Measurements from ENCODE around the gene ZNF711. TPM values are rescaled to one million over a fixed set of nuclear protein-coding genes. Genes with fewer than 3 reads are reported as not detected.
"Not testable (repeated sequence)": the region's sequence is repeated elsewhere in the genome, so short reads cannot be mapped to it uniquely, and the experiment has no call there.

ZNF711 gene
- total RNA-seq, 6 donors from 2014 or later: 0.49 to 3.0 (median 1.1) TPM

DNA sequence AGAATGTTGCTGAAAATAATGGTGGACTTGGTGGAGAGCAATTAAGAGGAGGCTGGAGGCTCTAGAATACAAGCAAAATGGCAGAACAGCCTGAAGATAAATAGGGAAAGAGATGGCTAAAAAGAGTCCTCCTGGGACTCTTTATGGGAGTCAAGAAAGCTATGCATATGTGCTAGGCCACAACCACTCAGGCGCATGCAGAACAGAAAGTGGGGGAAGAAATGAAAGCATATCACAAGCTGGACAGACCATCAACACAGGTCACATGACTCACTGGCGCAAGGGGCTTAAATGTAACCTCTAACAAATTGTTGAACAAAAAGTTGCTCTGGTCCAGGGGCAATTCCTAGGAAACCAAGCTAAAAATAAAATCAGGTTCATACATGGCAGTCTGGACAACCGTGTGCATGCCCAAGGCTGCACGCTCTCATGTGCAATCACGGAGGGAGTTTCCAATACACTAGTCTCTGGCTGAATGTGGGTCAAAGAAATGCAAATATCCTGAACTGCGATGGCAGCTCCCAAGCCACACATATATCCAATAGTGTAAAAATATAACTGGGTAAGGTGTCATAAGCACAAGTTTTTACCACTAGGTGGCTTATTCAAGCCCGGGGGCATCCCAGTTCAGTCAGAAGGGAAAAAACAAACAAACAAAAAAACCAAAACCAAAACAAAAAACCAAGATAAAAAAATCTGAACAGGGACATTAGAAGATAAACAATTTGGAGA, 45.4 kb downstream of the ZNF711 start:
- Histone ChIP-seq H3K27me3 (no peaks in the 10 kb centered on the region), H3K9me3 (no peaks in the 10 kb centered on the region), H3K4me1 (no peaks in the 10 kb centered on the region), H3K4me3 (no peak overlapping the region), H3K36me3 (no peaks in the 10 kb centered on the region), H3K27ac (no peak overlapping the region)
- TF ChIP-seq CTCF (IDR thresholded peaks at IDR 0.05): no peak
- TF ChIP-seq POLR2AphosphoS5 (IDR thresholded peaks at IDR 0.05): no peak
- TF ChIP-seq POLR2A (IDR thresholded peaks at IDR 0.05): no peak
- TF ChIP-seq EP300 (IDR thresholded peaks at IDR 0.05): no peak
- DNase-seq: no peak
- WGBS, 2 donors: 80 to 95% methylated on average over 7 of the region's 7 CpGs
- no peak for ATAC-seq (ENCODE audit: low FRiP score in 2 of 2)

- H3K27me3 ChIP-seq: no peaks in the 10 kb centered on the region
- DNase-seq: no peak
- no peaks in the 10 kb centered on the region for H3K4me1 ChIP-seq
- H3K4me3 ChIP-seq: no peak overlapping the region
- no peaks in the 10 kb centered on the region for H3K36me3 ChIP-seq
- no peak overlapping the region for H3K27ac ChIP-seq
- ATAC-seq (ENCODE audit: low FRiP score in 2 of 2): no peak
- TF ChIP-seq EP300 (IDR thresholded peaks at IDR 0.05) (no peak), CTCF (IDR thresholded peaks at IDR 0.05) (no peak)
- WGBS, 2 donors: 76 to 83% methylated on average over 3 of the region's 3 CpGs
- H3K9me3 ChIP-seq: no peaks in the 10 kb centered on the region
Measured at GRCh38 chrX:85303544-85303943, 59.8 kb downstream of the ZNF711 start.

DNA sequence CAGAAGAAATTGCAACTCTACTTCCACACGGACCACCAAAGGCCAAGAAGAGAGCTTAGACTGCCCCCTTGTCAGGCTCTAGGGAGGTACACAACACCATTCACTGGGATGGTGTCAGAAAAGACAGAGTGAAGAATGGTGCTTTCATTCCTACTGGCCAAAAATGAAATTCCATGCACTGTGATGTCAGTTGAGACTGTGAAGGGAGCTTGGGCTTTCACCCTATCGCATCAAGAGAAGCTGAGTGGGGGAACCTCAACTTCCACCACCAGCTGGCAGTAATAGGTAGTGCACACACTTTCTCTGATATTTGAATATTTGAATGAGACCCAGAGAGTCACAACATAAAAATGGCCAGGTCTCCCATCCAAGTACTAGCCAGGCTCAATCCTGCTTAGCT, 65.9 kb downstream of the ZNF711 start:
- Histone ChIP-seq H3K9me3 (peaks cover 0 to 5% (median 0%) of the 10 kb centered on the region in 4 donors), H3K36me3 (no peaks in the 10 kb centered on the region), H3K27me3 (no peaks in the 10 kb centered on the region), H3K4me1 (no peaks in the 10 kb centered on the region), H3K27ac (no peak overlapping the region), H3K4me3 (no peak overlapping the region)
- 70 to 77% methylated on average over 2 of the region's 2 CpGs for WGBS, 2 donors
- DNase-seq (no peak), ATAC-seq (ENCODE audit: low FRiP score in 2 of 2) (no peak)
- TF ChIP-seq EP300 (IDR thresholded peaks at IDR 0.05) (no peak), CTCF (IDR thresholded peaks at IDR 0.05) (no peak), POLR2AphosphoS5 (IDR thresholded peaks at IDR 0.05) (no peak), POLR2A (IDR thresholded peaks at IDR 0.05) (no peak)

- 93 to 94% methylated on average over 2 of the region's 2 CpGs for WGBS, 2 donors
- not testable (repeated sequence) for ATAC-seq (ENCODE audit: low FRiP score in 2 of 2)
Measured at GRCh38 chrX:85311348-85311747, 67.6 kb downstream of the ZNF711 start.

More at GRCh38 chrX:85311348-85311747, 67.6 kb downstream of the ZNF711 start:
- not testable (repeated sequence) for DNase-seq, H3K4me1 ChIP-seq, H3K9me3 ChIP-seq, H3K36me3 ChIP-seq, H3K4me3 ChIP-seq, H3K27me3 ChIP-seq, H3K27ac ChIP-seq

Other genes with a start within 250 kb of the ZNF711 start
- 10 to 100 TPM in 3 of 6 donors, 1 to 10 TPM in 3; 3.8 to 17.0 (median 11.6) TPM for gene APOOL, start 240.1 kb upstream of the ZNF711 start, total RNA-seq
- gene SATL1, start 212 bp upstream of the ZNF711 start, total RNA-seq: not detected
- 1 to 10 TPM; 1.0 to 5.8 (median 2.5) TPM for gene POF1B, start 135.7 kb downstream of the ZNF711 start, total RNA-seq